H7 (cell line): ENCODE data around the gene SLC9A9. TPM values are rescaled to one million over a fixed set of nuclear protein-coding genes. Genes with fewer than 3 reads are reported as not detected.
"Not testable (repeated sequence)": the region's sequence is repeated elsewhere in the genome, so short reads cannot be mapped to it uniquely, and the experiment has no call there.

Source experiments
- DNase-seq: peaks from one replicate; pipeline ENCODE4 v3.0.0; 2012
- H3K27me3 ChIP-seq: 2 replicates; pipeline ENCODE4 v1.6.0; 2011; ENCODE audit warnings: mild to moderate bottlenecking, low read length; ENCODE audit not compliant: control insufficient read depth, insufficient read depth
- H3K36me3 ChIP-seq: replicated peaks from 2 replicates; pipeline ENCODE4 v1.5.1; 2011; ENCODE audit warnings: low read length; ENCODE audit not compliant: control insufficient read depth, insufficient read depth
- H3K4me3 ChIP-seq: 2 replicates; pipeline ENCODE4 v1.5.1; 2011; ENCODE audit warnings: low read depth, mild to moderate bottlenecking, control low read depth, low read length, moderate library complexity; ENCODE audit not compliant: insufficient read depth
- total RNA-seq: library from RNA; depleted of rRNA; stranded (reverse); fragments of >200 nt; shearing (Covaris generic); gene quantifications from 2 replicates; pipeline ENCODE4 v1.2.3, GENCODE V29; 2014

Gene SLC9A9
- total RNA-seq, 1 experiment from 2014 or later, result 4.1 TPM

- Histone ChIP-seq H3K4me3 (no peak overlapping the region), H3K36me3 (no peaks in the 10 kb centered on the region), H3K27me3 (no peaks in the 10 kb centered on the region)
- DNase-seq, result no peak
Observed at GRCh38 chr3:143465666-143466065, 382.6 kb downstream of the SLC9A9 start.

- H3K4me3 ChIP-seq, result no peak overlapping the region
- H3K36me3 ChIP-seq, result no peaks in the 10 kb centered on the region
- no peak for DNase-seq
- H3K27me3 ChIP-seq, result no peaks in the 10 kb centered on the region
Observed at GRCh38 chr3:143464850-143465249, 383.4 kb downstream of the SLC9A9 start.

- Histone ChIP-seq H3K4me3 (no peak overlapping the region), H3K27me3 (no peaks in the 10 kb centered on the region)
Observed at GRCh38 chr3:143455480-143455879, 392.8 kb downstream of the SLC9A9 start.

GRCh38 chr3:143450632-143451031 is 397.6 kb downstream of the SLC9A9 start:
- Histone ChIP-seq H3K27me3 (no peaks in the 10 kb centered on the region), H3K4me3 (no peak overlapping the region), H3K36me3 (no peaks in the 10 kb centered on the region)
- DNase-seq, result no peak

More at GRCh38 chr3:143455480-143455879, 392.8 kb downstream of the SLC9A9 start:
- H3K36me3 ChIP-seq, result no peaks in the 10 kb centered on the region
- no peak for DNase-seq

- no peaks in the 10 kb centered on the region for H3K36me3 ChIP-seq
- no peak overlapping the region for H3K4me3 ChIP-seq
- no peaks in the 10 kb centered on the region for H3K27me3 ChIP-seq
- no peak for DNase-seq
Observed at GRCh38 chr3:143447491-143447890, 400.8 kb downstream of the SLC9A9 start.

GRCh38 chr3:143445118-143445517 is 403.1 kb downstream of the SLC9A9 start:
- no peak overlapping the region for H3K4me3 ChIP-seq
- no peak for DNase-seq
- H3K36me3 ChIP-seq, result no peaks in the 10 kb centered on the region
- H3K27me3 ChIP-seq, result no peaks in the 10 kb centered on the region

GRCh38 chr3:143443851-143444331 is 404.4 kb downstream of the SLC9A9 start:
- H3K4me3 ChIP-seq, result no peak overlapping the region
- no peak for DNase-seq
- H3K36me3 ChIP-seq, result no peaks in the 10 kb centered on the region

GRCh38 chr3:143442814-143443447 is 405.3 kb downstream of the SLC9A9 start:
- Histone ChIP-seq H3K4me3 (no peak overlapping the region), H3K36me3 (no peaks in the 10 kb centered on the region), H3K27me3 (no peaks in the 10 kb centered on the region)
- DNase-seq, result no peak

More at GRCh38 chr3:143443851-143444331, 404.4 kb downstream of the SLC9A9 start:
- no peaks in the 10 kb centered on the region for H3K27me3 ChIP-seq

- no peaks in the 10 kb centered on the region for H3K27me3 ChIP-seq
- H3K4me3 ChIP-seq, result no peak overlapping the region
- DNase-seq, result no peak
- H3K36me3 ChIP-seq, result no peaks in the 10 kb centered on the region
Observed at GRCh38 chr3:143441516-143442171, 406.6 kb downstream of the SLC9A9 start.

- DNase-seq, result no peak
- Histone ChIP-seq H3K27me3 (no peaks in the 10 kb centered on the region), H3K4me3 (no peak overlapping the region), H3K36me3 (no peaks in the 10 kb centered on the region)
Observed at GRCh38 chr3:143439817-143440216, 408.5 kb downstream of the SLC9A9 start.

GRCh38 chr3:143437405-143437804 is 410.9 kb downstream of the SLC9A9 start:
- no peak for DNase-seq
- H3K36me3 ChIP-seq, result no peaks in the 10 kb centered on the region
- no peak overlapping the region for H3K4me3 ChIP-seq
- no peaks in the 10 kb centered on the region for H3K27me3 ChIP-seq

- Histone ChIP-seq H3K36me3 (no peaks in the 10 kb centered on the region), H3K27me3 (no peaks in the 10 kb centered on the region), H3K4me3 (no peak overlapping the region)
- no peak for DNase-seq
Observed at GRCh38 chr3:143436231-143436930, 411.9 kb downstream of the SLC9A9 start.

- Histone ChIP-seq H3K4me3 (no peak overlapping the region), H3K36me3 (no peaks in the 10 kb centered on the region), H3K27me3 (no peaks in the 10 kb centered on the region; the same call in 1 of the 2 replicates)
- DNase-seq, result peak; percentile 24
Observed at GRCh38 chr3:143433787-143434378, 414.4 kb downstream of the SLC9A9 start.

GRCh38 chr3:143431298-143431697 is 417.0 kb downstream of the SLC9A9 start:
- not testable (repeated sequence) for H3K27me3 ChIP-seq, H3K4me3 ChIP-seq, DNase-seq, H3K36me3 ChIP-seq
